Ishikawa (cell line): Measurements from ENCODE around the gene LYZL1.

Experiments
- CEBPB ChIP-seq: IDR thresholded peaks from 2 replicates; pipeline ENCODE4 v1.6.1; 2012
- CREB1 ChIP-seq: IDR thresholded peaks from 2 replicates; pipeline ENCODE4 v1.6.1; 2012; ENCODE audit warnings: low read depth
- EGR1 ChIP-seq: IDR thresholded peaks from 2 replicates; pipeline ENCODE4 v1.6.1; 2012
- EP300 ChIP-seq: IDR thresholded peaks from 2 replicates; pipeline ENCODE4 v1.6.1; 2012; ENCODE audit warnings: borderline replicate concordance
- FOXM1 ChIP-seq: IDR thresholded peaks from 2 replicates; pipeline ENCODE4 v1.6.1; 2012; ENCODE audit warnings: low read depth, borderline replicate concordance
- NFIC ChIP-seq: IDR thresholded peaks from 2 replicates; pipeline ENCODE4 v1.6.1; 2012
- RAD21 ChIP-seq: IDR thresholded peaks from 2 replicates; pipeline ENCODE4 v1.6.1; 2012; ENCODE audit warnings: low read depth
- TAF1 ChIP-seq: IDR thresholded peaks from 2 replicates; pipeline ENCODE4 v1.6.1; 2012; ENCODE audit warnings: low read depth, mild to moderate bottlenecking
- TCF12 ChIP-seq: IDR thresholded peaks from 2 replicates; pipeline ENCODE4 v1.6.1; 2012; ENCODE audit warnings: low read depth
- TEAD4 ChIP-seq: IDR thresholded peaks from 2 replicates; pipeline ENCODE4 v1.6.1; 2012
- YY1 ChIP-seq: IDR thresholded peaks from 2 replicates; pipeline ENCODE4 v1.6.1; 2012; ENCODE audit warnings: low read depth
- ZBTB7A ChIP-seq: IDR thresholded peaks from 2 replicates; pipeline ENCODE4 v1.6.1; 2012; ENCODE audit warnings: low read depth
- TF ChIP-seq, protein P1 (sequence below): IDR thresholded peaks from 2 replicates; pipeline ENCODE4 v1.6.1; 2012; ENCODE audit warnings: low read depth, mild to moderate bottlenecking
- TF ChIP-seq, protein P2 (sequence below): IDR thresholded peaks from 2 replicates; pipeline ENCODE4 v1.6.1; 2012
- TF ChIP-seq, protein P3 (sequence below): IDR thresholded peaks from 2 replicates; pipeline ENCODE4 v1.6.1; 2012

Gene LYZL1

DNA sequence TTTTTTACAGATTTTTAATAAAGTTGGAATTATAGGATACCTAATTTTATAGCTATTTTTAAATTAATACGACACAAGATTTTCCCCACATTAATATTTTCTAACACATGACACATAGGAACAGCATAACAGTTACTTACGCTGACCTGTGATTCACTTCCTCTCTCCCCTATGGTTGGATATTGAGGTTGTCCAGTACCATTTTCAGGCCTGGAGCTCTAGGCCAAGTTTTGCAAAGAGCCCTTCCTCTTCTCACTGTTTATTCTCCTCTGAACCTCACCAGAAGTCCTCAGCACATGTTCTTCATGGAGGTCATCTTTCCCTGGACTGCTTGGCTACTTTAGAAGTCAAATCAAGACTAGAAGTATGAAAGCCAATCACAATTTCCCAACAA is 28.2 kb downstream of the LYZL1 start:
- TF ChIP-seq YY1 (no peak), EGR1 (no peak), FOXM1 (no peak), TEAD4 (no peak), CEBPB (no peak), TCF12 (no peak), NFIC (no peak), TAF1 (no peak), ZBTB7A (no peak), RAD21 (no peak), CREB1 (no peak), EP300 (no peak)
- TF ChIP-seq, protein P1, sequence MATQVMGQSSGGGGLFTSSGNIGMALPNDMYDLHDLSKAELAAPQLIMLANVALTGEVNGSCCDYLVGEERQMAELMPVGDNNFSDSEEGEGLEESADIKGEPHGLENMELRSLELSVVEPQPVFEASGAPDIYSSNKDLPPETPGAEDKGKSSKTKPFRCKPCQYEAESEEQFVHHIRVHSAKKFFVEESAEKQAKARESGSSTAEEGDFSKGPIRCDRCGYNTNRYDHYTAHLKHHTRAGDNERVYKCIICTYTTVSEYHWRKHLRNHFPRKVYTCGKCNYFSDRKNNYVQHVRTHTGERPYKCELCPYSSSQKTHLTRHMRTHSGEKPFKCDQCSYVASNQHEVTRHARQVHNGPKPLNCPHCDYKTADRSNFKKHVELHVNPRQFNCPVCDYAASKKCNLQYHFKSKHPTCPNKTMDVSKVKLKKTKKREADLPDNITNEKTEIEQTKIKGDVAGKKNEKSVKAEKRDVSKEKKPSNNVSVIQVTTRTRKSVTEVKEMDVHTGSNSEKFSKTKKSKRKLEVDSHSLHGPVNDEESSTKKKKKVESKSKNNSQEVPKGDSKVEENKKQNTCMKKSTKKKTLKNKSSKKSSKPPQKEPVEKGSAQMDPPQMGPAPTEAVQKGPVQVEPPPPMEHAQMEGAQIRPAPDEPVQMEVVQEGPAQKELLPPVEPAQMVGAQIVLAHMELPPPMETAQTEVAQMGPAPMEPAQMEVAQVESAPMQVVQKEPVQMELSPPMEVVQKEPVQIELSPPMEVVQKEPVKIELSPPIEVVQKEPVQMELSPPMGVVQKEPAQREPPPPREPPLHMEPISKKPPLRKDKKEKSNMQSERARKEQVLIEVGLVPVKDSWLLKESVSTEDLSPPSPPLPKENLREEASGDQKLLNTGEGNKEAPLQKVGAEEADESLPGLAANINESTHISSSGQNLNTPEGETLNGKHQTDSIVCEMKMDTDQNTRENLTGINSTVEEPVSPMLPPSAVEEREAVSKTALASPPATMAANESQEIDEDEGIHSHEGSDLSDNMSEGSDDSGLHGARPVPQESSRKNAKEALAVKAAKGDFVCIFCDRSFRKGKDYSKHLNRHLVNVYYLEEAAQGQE, result no peak
- TF ChIP-seq, protein P2, sequence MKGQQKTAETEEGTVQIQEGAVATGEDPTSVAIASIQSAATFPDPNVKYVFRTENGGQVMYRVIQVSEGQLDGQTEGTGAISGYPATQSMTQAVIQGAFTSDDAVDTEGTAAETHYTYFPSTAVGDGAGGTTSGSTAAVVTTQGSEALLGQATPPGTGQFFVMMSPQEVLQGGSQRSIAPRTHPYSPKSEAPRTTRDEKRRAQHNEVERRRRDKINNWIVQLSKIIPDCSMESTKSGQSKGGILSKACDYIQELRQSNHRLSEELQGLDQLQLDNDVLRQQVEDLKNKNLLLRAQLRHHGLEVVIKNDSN, result no peak
- TF ChIP-seq, protein P3, sequence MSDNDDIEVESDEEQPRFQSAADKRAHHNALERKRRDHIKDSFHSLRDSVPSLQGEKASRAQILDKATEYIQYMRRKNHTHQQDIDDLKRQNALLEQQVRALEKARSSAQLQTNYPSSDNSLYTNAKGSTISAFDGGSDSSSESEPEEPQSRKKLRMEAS, result no peak

DNA sequence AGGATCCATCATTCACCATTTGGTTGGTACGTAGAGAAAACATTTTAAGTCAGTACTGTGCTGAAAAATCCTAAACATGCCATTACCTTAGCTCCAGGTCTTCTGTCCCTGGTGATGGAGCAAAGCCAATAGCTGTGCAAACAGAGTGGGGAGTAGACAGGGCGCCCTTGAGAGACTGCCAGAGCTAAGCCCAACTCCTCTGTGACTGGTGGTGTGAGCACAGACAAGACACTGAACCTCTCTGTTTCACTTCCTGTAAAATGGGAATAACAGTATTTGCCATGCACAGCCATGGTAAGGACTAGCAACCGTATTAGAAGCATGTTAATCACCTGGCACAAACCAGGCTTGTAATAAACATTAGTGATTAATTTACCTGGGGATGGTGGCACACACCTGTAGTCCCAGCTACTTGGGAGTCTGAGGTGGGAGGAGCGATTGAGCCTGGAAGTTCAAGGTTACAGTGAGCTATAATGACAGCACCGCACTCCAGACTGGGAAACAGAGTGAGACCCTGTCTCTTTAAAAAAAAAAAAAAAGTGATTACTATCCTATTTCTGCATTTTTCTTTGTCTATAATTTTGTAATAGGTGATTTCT is 28.7 kb downstream of the LYZL1 start:
- TF ChIP-seq EGR1 (no peak), TCF12 (no peak), CREB1 (no peak), FOXM1 (no peak), YY1 (no peak), CEBPB (no peak)
- TF ChIP-seq, protein P2, result no peak
- TF ChIP-seq, protein P3, result no peak

DNA sequence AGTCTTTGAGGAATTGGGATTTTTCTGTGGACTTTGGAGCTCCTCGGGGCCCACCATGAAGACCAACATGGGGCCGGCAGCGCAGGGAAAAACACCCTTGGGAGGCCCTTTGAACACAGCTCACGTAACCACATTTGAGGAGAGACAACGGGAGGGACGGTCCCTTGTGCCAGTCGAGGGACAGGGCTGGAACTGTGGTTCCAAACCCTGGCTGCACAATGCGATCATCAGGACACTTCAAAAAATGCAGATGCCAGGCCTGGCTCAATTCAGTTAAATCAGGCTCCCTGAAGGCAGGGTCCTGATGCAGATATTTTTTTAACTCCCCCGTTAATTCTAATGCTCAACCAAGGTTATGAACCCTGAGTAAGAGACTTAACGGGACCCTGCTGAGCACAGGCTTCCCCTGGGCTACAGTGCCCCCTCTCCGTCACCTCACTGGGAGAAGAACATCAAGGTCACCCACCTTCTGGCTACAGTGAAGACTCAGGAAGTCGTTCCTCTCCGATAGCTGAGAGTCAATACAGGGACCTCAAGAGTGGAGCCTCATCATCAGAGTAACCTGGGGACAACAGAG is 30.4 kb downstream of the LYZL1 start:
- TF ChIP-seq TEAD4, result no peak
- TF ChIP-seq EP300, result no peak
- TF ChIP-seq NFIC, result no peak
- TF ChIP-seq, protein P3, result no peak
- no peak for TF ChIP-seq YY1
- TF ChIP-seq ZBTB7A, result no peak
- no peak for TF ChIP-seq FOXM1
- no peak for TF ChIP-seq TCF12
- TF ChIP-seq, protein P2, result no peak
- TF ChIP-seq CEBPB, result no peak
- TF ChIP-seq EGR1, result no peak
- TF ChIP-seq RAD21, result no peak
- no peak for TF ChIP-seq TAF1
- TF ChIP-seq CREB1, result no peak
- TF ChIP-seq, protein P1, result no peak

DNA sequence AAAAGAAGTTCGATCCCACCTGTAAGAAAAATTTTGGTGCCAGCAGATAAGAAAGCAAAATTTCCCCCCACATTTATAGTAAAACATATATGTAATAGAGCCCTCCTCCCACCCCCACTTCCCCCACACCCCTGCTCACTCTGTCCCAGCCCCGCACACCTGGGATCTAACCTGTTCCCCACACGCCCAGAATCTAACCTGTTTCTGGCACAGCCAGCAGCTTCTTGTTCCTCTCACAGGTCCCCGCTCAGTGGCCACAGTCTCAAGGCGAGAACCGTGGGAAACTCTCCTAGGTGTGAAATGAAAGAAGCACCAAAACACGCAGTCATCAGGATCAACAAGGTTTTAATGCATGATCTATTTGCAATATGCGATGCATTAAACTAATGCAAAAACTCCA is 32.8 kb downstream of the LYZL1 start:
- TF ChIP-seq, protein P2, result no peak
- TF ChIP-seq, protein P3, result no peak
- TF ChIP-seq ZBTB7A, result no peak
- no peak for TF ChIP-seq EGR1
- TF ChIP-seq TCF12, result no peak
- TF ChIP-seq TAF1, result no peak
- no peak for TF ChIP-seq TEAD4
- TF ChIP-seq RAD21, result no peak
- no peak for TF ChIP-seq YY1
- no peak for TF ChIP-seq CEBPB
- TF ChIP-seq FOXM1, result no peak
- TF ChIP-seq NFIC, result no peak
- TF ChIP-seq CREB1, result no peak
